BJ (cell line): ENCODE measurements around the gene IL32. TPM values are rescaled to one million over a fixed set of nuclear protein-coding genes. Genes with fewer than 3 reads are reported as not detected.

Experiments
- CTCF ChIA-PET: fragments of 350-600 bp; formaldehyde crosslinking; extraction: SDS; loops from one replicate; lab custom pipeline; 2021; ENCODE audit warnings: antibody characterized with exemption, inconsistent platforms; lab: Yijun Ruan, JAX
- POLR2A ChIA-PET: fragments of 300-600 bp; sonication (Branson Sonifier 250); formaldehyde crosslinking; extraction: SDS; loops from one replicate; lab custom pipeline; 2021; ENCODE audit warnings: antibody characterized with exemption; lab: Charles Lee
- DNase-seq: peaks from one replicate; pipeline ENCODE4 v3.0.0-alpha.2; 2011; ENCODE audit warnings: low read depth
- H3K27me3 ChIP-seq: 2 replicates; pipeline ENCODE4 v1.6.0; 2011; ENCODE audit warnings: low read length; ENCODE audit not compliant: control insufficient read depth, insufficient read depth
- H3K36me3 ChIP-seq: 2 replicates; pipeline ENCODE4 v1.5.1; 2011; ENCODE audit warnings: low read length; ENCODE audit not compliant: control insufficient read depth, insufficient read depth
- H3K4me3 ChIP-seq: 2 replicates; pipeline ENCODE4 v1.5.1; 2011; ENCODE audit warnings: low read depth, mild to moderate bottlenecking, control low read depth, low read length
- CTCF ChIP-seq: IDR thresholded peaks from 2 replicates; pipeline ENCODE4 v1.5.1; 2011; ENCODE audit warnings: low read depth, mild to moderate bottlenecking, control low read depth, inconsistent platforms, low read length, moderate library complexity; ENCODE audit not compliant: insufficient read depth
- polyA plus RNA-seq: library from polyadenylated mRNA; depleted of rRNA; stranded (reverse); fragments of >200 nt; gene quantifications from 2 replicates; pipeline ENCODE4 v1.2.3, GENCODE V29; 2011

Gene IL32
- polyA plus RNA-seq, 1 experiment: 18.1 TPM

- ChIA-PET CTCF (interaction anchor here (0.7 to 5.5 kb wide), 5 partner anchors 12 to 120 kb away, joined by 3 to 42 read pairs (median 6); no protein-coding TSS in a partner anchor), POLR2A (no interaction called here)
- H3K36me3 ChIP-seq: no peaks in the 10 kb centered on the region
- no peak for TF ChIP-seq CTCF
- DNase-seq: no peak
- peaks cover 34% of the 10 kb centered on the region for H3K27me3 ChIP-seq
- no peak overlapping the region for H3K4me3 ChIP-seq
Observed at GRCh38 chr16:3046641-3047386, 18.6 kb upstream of the IL32 start.

GRCh38 chr16:3047387-3047720 lies 18.1 kb upstream of the IL32 start:
- DNase-seq: no peak
- CTCF ChIA-PET: interaction anchor here (0.7 to 5.5 kb wide), 5 partner anchors 12 to 121 kb away, joined by 3 to 42 read pairs (median 6); no protein-coding TSS in a partner anchor
- Histone ChIP-seq H3K36me3 (no peaks in the 10 kb centered on the region), H3K4me3 (no peak overlapping the region), H3K27me3 (peaks cover 34% of the 10 kb centered on the region)
- POLR2A ChIA-PET: interaction anchor here (0.6 kb wide), 1 partner anchor 16 kb away, joined by 23 read pairs; no protein-coding TSS in a partner anchor
- no peak for TF ChIP-seq CTCF

- H3K4me3 ChIP-seq: no peak overlapping the region
- CTCF ChIA-PET: interaction anchor here (0.7 to 5.5 kb wide), 5 partner anchors 9 to 118 kb away, joined by 3 to 42 read pairs (median 5); no protein-coding TSS in a partner anchor
- DNase-seq: no peak
- H3K36me3 ChIP-seq: no peaks in the 10 kb centered on the region
- H3K27me3 ChIP-seq: peaks cover 26% of the 10 kb centered on the region
- no peak for TF ChIP-seq CTCF
- POLR2A ChIA-PET: no interaction called here
Observed at GRCh38 chr16:3049921-3050481, 15.4 kb upstream of the IL32 start.

GRCh38 chr16:3050487-3050886 lies 15.0 kb upstream of the IL32 start:
- TF ChIP-seq CTCF: no peak
- no peak for DNase-seq
- ChIA-PET POLR2A (no interaction called here), CTCF (interaction anchor here (0.7 to 5.5 kb wide), 5 partner anchors 9 to 117 kb away, joined by 3 to 42 read pairs (median 5); no protein-coding TSS in a partner anchor)
- Histone ChIP-seq H3K36me3 (no peaks in the 10 kb centered on the region), H3K27me3 (peaks cover 23% of the 10 kb centered on the region), H3K4me3 (no peak overlapping the region)

GRCh38 chr16:3051009-3051408 lies 14.4 kb upstream of the IL32 start:
- ChIA-PET POLR2A (no interaction called here), CTCF (interaction anchor here (1.2 to 5.5 kb wide), 5 partner anchors 8 to 79 kb away, joined by 4 to 42 read pairs (median 5); no protein-coding TSS in a partner anchor)
- no peak for TF ChIP-seq CTCF
- H3K27me3 ChIP-seq: peaks cover 20% of the 10 kb centered on the region
- no peak overlapping the region for H3K4me3 ChIP-seq
- DNase-seq: no peak
- no peaks in the 10 kb centered on the region for H3K36me3 ChIP-seq
